Inflammatory macrophage treated with lipopolysaccharide for 4 hours (primary cell): ENCODE data around the gene MRRF.
"Not testable (repeated sequence)": the region's sequence is repeated elsewhere in the genome, so short reads cannot be mapped to it uniquely, and the experiment has no call there.

Experiments
- DNase-seq: peaks from one replicate; pipeline ENCODE4 v3.0.0-alpha.2; 2020

Gene MRRF

GRCh38 chr9:122363131-122363530 lies 98.4 kb downstream of the MRRF start:
- not testable (repeated sequence) for DNase-seq

- DNase-seq: no peak
Observed at GRCh38 chr9:122364117-122364782, 99.6 kb downstream of the MRRF start.

DNA sequence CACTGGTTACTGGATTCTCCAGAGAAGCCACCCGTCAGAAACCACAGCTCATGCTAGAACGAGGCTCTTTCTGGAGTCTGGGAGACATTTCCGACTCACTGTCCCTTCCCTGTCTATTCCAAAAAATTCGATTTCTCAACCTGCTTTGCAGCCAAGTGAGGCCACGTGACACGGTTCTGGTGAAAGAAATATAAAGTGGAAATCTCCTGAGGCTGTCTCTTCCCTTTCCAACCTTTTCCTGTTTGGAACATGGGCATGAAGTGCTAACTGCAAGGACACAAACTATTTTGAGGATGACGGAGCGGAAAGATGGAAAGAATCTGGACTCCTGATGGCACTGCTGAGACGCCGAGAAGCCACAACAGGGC lies 100.1 kb downstream of the MRRF start:
- no peak for DNase-seq

DNA sequence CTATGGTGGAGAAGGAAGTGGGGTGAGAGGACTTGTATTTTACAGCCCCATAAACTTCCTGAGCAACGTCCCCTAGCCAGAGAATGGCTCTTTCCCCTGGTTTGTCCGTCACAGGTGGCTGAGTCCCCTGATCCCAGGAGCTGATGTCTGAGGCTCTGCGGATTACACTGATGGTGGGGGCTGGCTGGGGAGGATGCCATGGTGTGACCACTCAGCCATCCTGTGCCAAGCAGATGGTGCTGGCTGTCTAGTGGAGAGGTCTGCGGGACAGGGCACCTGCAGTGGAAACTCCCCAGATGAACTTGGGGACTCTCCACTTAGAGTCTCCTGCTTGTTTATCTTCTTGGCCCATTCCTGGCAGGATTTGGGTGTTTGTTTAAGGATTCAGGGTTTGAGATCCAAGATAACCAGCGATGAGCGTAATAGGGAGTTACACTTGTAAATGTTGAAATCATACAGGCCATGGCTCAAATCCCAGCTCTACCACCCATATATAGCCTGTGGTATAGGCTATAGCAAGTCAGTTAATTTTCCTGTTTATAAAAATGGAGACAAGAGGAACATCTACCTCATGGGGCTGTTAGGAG lies 101.5 kb downstream of the MRRF start:
- no peak for DNase-seq

DNA sequence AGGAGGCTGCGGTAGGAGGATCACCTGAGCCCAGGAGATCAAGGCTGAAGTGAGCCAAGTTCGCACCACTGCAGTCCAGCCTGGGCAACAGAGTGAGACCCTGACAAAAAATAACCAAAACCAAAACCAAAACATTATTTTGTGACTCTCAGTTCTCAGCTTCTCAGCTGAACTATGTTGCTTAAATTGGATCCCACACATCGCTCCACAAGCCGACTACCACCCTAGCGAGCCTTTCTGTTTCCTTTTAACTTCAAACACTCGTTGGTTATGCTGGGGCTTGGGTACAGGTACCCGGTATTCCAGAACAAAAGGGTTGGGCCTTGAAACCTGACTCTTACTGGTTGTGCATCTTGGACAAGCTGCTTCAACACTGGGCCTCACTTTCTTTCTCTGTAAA lies 102.4 kb downstream of the MRRF start:
- no peak for DNase-seq

- DNase-seq: no peak
Observed at GRCh38 chr9:122367774-122368460, 103.2 kb downstream of the MRRF start.

GRCh38 chr9:122368642-122369041 lies 104.0 kb downstream of the MRRF start:
- no peak for DNase-seq

- peak; percentile 78 for DNase-seq
Observed at GRCh38 chr9:122370303-122370702, 105.6 kb downstream of the MRRF start.

GRCh38 chr9:122370869-122371755 lies 106.4 kb downstream of the MRRF start, which contains the start of gene PTGS1:
PTGS1 (plus strand) TSS chr9:122371024; CDS start chr9:122371085, 61 bp downstream.
- DNase-seq: peak; percentile 58

DNA sequence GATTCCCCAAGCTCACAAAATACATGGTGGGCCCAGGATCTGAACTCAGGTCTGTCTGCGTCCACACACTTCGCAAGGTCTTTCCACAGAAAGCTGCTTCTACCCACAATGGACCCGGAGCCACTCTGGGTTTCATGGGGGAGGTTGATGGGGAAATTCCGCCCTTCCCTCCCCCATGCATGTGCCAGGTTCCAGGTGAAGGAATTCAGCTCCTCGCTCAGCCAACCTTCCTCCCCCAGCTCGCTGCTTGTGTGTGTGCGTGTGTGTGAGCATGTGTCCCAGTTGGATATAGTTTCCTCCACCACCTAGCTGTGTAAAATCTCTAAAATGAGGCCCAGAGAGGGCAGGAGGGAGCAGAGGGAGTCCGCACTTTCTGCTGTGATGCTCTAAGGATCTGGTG lies 107.2 kb downstream of the MRRF start:
- DNase-seq: no peak

GRCh38 chr9:122372856-122373845 lies 108.5 kb downstream of the MRRF start:
- DNase-seq: no peak

GRCh38 chr9:122374885-122375420 lies 110.3 kb downstream of the MRRF start:
- peak; percentile 30 for DNase-seq

DNA sequence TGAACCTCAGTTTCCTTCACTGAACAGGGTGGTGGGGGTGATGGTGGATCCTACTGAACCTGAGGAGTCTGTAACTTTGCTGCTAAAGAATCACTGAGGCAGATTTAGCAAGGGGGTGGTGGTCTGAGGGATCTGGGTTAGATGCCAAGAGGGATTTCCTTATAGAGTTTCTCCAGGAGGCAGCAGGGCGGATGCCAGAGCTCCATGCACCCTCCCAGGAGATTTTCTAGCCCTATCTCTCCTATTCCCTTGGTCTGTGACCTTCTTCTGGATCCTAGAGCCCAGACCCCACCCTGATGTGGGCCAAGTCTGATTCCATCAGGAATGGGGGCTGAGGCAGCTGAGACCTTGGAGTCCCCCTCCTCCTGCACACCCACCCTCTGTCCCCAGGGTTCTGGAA lies 112.1 kb downstream of the MRRF start:
- no peak for DNase-seq

DNA sequence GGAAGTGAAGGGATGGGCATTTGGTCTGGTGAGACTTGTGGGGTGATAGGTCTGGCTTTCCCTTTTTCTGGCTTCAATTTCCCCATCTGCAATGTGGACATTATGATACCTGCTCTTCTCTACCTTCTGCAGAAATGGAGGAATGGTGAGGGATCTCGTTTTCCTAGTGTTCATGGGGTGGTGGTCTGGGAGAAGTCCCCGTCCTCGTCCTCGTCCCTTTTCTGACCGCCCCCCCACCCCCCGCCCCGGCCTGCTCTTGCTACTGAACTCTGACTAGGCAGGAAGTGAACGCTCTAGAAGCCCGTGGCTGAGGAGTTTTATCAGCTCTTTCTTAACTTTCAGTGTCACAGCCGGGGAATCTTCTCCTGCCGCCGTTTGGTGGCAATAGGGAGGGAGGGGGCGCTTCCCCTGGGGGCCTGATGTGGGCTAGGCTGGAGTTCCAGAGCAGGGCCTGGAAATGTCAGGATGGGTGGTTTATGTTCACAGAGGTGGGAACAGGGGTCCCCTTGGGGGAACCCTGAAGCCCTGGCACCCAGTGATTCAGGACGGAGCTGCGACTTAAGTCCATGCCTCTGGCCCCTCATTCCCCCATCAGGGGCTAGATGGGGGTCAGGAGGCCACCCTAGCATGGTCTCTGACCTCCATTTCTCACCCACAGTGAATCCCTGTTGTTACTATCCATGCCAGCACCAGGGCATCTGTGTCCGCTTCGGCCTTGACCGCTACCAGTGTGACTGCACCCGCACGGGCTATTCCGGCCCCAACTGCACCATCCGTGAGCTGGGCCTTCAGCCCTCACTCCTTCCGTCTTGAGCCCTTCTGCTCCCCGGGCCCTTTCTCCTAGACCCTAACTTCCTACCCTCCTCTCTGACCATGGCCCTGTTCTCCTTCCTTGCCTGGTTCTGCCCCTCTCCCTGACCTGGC lies 112.8 kb downstream of the MRRF start:
- peak; percentile 50 for DNase-seq

GRCh38 chr9:122378236-122378635 lies 113.6 kb downstream of the MRRF start:
- DNase-seq: no peak

- DNase-seq: no peak
Observed at GRCh38 chr9:122379340-122379739, 114.7 kb downstream of the MRRF start.

DNA sequence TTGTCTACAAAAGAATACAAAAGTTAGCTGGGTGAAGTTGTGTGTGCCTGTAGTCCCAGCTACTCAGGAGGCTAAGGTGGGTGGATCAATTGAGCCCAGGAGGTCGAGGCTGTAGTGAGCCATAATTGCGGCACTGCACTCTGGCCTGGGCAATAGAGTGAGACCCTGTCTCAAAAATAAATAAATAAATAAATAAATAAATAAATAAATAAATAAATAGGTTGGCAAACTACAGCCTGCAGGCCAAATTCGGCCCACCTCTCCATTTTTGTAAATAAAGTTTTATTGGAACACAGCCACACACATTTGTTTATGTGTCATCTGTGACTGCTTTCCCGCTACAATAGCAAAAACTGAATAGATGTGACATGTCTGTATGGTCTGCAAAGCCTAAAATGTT lies 115.6 kb downstream of the MRRF start:
- DNase-seq: no peak
